Myocyte (in vitro differentiated cells): ENCODE data around the gene ZNF830. TPM values are rescaled to one million over a fixed set of nuclear protein-coding genes. Genes with fewer than 3 reads are reported as not detected.
"Not testable (repeated sequence)": the region's sequence is repeated elsewhere in the genome, so short reads cannot be mapped to it uniquely, and the experiment has no call there.

Experiments
- DNase-seq: peaks from one replicate; pipeline ENCODE4 v3.0.0-alpha.2; 2012; ENCODE audit warnings: low read depth
- total RNA-seq: library from RNA; depleted of rRNA; stranded (reverse); fragments of >200 nt; gene quantifications from 2 replicates; pipeline ENCODE4 v1.2.3, GENCODE V29; 2014

ZNF830 gene
- total RNA-seq, 1 donor from 2014 or later, result 10.8 TPM

DNA sequence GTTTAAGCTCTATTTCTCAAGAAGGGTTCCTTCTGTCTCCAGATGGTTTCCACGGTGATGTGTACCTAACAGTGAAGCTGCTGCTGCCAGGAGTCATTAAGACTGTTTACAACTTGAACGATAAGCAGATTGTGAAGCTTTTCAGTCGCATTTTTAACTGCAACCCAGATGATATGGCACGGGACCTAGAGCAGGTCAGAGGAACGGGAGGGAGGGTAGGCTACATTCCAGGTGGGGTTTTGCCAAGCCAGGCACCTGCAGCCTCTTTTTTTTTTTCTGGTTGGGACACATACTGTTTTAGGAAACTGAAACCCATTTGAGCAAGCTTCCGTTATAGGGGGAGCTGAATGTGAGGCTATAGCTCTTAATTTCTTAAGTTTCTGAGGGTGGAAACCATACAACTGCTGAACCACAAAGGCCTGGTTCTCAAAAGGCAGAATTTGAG is 29.6 kb downstream of the ZNF830 start:
- DNase-seq, result no peak

DNA sequence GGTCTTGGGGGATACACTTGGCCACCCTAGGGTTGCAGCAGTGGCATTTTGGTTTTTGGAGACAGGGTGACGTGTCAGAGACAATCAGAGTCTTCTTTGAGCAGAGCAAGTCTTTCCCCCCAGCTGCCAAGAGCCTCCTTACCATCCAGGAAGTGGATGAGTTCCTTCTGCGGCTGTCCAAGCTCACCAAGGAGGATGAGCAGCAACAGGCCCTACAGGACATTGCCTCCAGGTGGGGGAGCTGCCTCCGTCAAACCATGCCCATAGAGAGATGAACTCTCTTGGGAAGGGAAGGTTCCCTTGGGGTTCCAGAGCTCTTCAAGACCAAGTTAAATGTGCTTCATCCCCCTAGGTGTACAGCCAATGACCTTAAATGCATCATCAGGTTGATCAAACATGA is 30.3 kb downstream of the ZNF830 start:
- DNase-seq, result no peak

DNA sequence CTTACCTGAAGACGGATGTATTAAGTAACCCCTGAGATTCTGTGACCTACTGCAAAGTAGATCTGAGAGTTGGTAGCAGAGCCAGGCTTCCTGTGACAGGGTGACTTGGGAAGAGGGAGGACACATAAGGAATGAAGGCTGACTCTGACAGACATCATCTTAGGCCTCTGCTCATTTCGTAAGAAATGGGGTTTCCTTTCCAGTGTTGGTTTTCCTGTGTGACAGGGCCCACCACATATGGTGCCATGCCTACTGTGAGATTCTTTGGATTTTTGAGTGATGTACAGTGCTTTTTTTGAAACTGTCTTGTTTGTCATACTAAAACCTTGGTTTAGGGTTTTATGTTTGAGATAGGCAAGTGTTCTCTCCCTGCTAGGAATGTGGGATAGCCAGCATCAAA is 31.7 kb downstream of the ZNF830 start:
- no peak for DNase-seq

DNA sequence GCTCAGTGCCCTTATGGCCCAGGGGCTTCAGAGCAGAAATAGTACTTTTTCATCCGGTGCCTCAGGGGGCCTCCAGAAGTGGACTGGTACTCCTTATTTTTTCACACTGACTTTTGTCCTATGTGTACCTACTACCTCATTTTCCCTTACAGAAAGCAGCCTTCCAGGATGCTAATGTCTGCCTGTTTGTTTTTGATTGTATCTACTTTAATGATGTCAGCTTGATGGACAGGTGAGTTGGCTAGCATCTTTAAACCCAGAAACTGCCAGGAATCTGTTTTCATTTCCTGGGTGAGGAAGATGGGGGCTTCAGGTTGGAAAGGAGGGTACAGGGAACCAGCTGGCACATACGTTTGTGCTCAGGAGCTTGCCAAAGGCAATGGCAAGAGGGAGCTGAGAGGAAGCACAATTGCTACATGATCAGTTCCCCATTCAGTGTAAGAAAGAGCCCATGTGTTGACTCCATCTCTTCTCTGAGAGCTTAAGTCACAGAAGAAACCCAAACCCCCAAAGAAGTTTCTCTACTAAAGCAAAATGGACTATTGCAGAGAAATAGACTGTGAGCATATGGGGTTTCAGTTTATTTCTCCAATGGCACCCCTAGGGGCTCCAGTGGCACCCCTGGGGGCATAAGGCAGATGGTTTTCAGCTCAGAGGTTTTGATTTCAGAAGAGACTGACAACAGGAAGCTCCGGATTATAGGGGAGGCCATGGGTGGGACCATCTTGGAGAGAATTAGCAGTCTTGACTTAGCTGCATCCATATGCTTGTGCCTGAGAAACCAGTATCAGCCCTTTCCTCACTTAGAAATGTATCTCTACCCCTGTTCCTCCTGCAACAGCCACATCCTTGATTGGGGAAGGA is 35.3 kb downstream of the ZNF830 start:
- no peak for DNase-seq

DNA sequence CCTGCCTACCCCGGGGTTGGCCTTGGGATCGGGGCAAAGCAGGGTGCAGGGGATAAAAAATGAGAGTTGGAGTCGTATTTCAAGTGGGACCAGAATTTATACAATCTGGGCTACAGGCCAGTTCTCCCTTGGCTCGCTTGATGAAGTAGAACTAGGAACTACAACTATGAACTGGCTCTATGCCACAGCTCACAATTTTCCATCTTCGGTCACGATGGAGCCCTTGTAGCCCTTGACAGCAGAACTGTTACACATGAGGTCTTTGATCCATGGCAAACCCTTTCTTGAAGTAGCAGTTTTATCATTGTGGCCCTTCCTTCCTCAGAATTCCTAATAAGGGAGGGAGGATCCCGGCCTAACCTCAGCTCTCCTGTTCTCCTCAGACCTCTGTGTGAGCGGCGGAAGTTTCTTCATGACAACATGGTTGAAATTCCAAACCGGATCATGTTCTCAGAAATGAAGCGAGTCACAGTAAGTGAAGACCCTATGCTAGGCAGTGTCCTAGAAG is 36.1 kb downstream of the ZNF830 start:
- DNase-seq, result no peak

DNA sequence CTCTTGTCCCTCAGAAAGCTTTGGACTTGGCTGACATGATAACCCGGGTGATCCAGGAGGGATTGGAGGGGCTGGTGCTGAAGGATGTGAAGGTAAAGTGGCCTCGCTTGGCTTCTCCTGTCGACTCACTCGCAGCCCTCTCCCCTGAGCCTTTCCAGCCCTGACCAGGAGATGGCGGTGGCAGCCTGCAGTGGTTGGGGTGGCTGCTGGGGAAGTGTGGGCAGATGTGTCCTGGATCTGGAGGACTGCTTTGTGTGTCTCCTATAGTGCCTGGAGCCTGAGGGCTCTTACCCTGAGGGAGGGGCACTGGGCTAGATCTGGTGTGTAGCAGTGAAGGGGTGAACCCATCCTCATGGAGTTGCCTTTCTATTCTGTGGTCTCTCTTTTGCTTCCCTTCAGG is 36.9 kb downstream of the ZNF830 start:
- DNase-seq, result peak; percentile 76

DNA sequence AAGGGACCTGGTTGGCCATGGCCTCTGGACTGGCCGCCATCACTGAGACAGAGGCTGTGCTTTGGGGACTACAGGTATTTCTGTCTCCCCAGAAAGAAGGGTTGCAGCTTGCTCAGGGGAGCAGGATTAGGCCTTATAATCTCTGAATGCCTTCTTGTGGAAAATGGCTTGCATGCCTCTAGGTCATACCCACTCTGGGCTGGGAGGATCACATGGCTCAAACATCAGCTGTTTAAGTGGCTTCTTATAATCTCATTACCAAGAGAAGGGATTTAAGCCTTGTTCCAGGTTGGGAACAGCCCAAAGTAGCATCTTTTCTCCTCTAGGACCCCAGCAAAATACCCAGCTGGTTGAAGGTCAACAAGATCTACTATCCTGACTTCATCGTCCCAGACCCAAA is 38.1 kb downstream of the ZNF830 start:
- DNase-seq, result no peak

DNA sequence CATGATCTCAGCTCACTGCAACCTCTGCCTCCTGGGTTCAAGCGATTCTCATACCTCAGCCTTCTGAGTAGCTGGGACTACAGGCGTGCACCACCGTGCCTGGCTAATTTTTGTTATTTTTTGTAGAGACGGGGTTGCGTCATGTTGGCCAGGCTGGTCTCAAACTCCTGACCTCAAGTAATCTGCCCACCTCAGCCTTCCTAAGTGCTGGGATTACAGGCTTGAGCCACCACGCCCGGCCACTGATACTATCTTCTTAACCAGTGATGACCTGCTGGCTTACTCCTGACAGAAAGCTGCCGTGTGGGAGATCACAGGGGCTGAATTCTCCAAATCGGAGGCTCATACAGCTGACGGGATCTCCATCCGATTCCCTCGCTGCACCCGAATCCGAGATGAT is 39.6 kb downstream of the ZNF830 start:
- DNase-seq, result not testable (repeated sequence)

DNA sequence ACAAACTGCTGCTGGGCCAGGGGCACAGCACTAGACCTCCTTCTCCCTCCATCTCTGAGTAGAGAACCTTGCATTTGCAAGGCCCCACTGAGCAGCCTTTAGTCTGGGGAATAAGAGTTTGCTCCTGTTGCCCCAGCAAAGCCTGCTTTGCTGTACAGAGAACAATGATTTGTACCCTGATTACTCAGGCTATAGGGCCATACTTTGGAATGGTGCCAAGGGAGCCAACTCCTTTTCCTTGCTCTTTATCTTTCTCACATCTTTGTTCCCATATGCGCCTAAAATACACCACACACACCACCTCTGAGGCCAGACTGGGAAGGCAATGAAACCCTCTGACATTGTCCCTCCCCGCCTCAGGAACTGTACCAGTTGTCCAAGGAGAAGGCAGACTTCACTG is 40.2 kb downstream of the ZNF830 start:
- no peak for DNase-seq

DNA sequence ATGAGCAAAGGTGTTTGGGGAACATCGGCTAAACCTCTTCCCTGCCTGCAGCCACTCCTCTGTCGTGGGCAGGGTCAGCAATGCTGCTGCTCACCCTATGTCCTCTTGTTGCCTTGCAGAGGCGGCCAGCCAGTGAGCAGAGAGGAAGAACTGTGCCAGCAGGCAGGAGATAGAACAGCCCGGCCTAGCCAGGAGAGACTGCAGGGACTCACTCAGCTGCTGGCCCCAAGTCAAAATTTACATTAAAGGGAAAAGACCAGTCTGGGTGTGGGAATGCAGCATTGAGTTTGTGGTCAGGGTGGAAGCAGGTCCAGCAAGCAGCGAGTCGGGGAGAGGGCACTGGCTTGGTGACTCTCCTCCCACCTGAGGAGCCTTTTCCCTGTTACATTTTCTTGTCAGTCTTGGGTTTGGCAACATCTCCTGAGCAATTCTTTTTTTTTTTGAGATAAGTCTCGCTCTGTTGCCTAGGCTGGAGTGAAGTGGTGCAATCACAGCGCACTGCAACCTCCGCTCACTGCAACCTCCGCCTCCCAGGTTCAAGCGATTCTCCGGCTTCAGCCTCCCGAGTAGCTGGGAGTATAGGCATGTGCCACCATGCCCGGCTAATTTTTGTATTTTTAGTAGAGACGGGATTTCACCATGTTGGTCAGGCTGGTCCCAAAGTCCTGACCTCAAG is 41.7 kb downstream of the ZNF830 start:
- no peak for DNase-seq

DNA sequence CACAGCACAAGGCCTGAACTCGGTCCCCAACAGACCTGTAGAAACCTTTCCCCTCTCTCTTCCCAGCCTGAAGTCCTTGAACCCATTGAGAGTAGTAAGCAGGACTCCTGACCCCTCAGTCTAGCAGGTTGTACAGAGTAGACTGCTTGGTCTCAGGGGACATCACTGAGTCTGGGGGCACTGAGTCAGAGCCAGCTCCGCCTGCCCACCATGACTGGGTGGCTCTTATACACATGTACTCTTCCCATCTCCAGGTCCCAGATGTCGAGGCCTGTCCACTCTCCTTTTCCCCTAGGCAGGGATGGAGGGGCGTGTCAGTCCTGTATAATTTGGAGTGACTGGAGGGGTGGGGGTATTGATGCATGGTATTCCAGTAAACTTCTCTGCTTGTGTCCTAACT is 42.4 kb downstream of the ZNF830 start:
- no peak for DNase-seq

DNA sequence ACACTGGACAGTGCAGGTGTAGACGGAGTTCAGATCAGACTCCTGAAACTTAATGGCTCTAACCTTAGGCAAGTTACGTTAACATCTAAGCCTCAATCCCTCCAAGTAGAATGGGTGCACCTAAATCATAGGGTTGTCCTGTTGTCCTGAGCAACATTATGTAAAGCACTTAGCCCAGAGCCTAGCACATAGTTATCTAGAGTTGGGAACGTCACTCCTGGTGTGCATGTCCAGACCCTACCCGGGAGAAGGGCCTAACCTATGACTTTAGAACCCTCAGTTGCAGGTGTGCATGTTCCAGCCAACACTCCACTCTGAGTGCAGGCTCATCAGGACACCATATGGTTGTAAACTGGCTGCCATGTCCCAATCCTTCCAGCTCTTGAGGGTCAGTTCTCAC is 45.0 kb downstream of the ZNF830 start:
- no peak for DNase-seq

DNA sequence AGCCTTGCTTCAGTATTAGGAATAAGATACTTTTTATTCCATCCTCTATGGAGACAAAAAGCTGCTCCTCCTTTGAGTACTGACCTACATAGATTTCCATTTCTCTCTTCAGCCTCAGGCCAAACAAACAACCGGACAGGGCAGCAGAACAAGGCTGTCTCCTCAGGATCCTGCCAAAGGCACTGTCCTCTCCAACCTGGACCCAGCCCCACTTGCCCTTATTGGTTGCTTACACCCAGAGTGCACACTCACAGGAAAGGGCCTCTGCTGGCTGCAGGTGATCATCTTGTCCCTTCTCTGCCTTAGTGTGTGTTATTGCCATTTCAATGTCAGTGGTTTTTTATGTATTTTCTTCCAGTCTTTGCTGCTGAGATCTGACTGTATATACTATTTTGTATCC is 45.6 kb downstream of the ZNF830 start:
- no peak for DNase-seq

DNA sequence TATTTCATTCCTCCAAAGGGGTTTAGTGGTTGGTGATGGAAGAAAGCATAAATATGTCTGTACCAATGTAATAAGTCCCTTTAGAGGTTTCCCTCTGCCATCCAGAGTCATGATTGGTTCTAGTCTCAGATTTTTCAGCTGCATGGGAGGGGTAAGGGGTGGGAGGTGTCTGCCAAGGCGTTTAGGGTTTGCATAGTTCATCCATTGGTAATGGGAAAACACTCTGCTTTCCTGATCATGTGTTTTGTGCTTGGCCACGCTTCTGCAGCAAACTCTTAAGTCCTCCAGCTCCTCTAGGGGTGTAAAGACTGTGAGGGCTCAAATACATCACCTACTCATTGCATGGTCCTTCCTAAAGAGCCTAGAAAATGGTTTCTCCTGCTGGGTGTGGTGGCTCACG is 48.8 kb downstream of the ZNF830 start:
- no peak for DNase-seq

DNA sequence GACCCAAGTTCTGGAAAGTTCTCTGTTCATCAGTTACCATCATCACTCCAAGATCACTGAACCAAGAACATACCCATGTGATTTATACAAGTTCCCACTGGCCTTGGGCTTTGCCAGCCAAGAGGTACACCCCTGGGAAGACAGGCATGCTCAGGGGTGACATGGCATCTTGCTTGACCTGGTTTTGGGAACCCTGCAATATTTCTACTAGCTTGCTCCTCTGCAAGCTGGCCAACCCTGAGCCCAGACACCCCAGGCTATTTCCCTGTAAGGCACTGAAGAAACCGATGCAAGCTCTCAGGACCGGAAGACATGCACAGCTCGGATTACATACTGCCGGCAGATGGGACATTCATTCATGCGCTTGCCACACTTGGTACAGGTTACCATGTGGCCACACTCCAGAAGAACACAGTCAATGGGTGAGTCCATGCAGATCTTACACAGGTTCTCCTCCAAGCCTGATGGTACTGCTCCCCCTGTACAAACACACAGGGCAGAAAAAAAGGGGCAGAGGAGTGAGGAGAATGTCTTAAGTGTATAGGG is 50.4 kb downstream of the ZNF830 start:
- no peak for DNase-seq

Other genes with a start within 250 kb of the ZNF830 start
- 5.2 TPM in 2 replicates for gene CCT6B, start 80 bp upstream of the ZNF830 start, total RNA-seq
- gene LIG3, start 19.0 kb downstream of the ZNF830 start, total RNA-seq, result 24.5 and 26.7 TPM in 2 replicates
- 9.9 and 12.9 TPM in 2 replicates for gene RFFL, start 102.2 kb downstream of the ZNF830 start, total RNA-seq
- gene RAD51D, start 158.3 kb downstream of the ZNF830 start, total RNA-seq, result 4.6 and 6.6 TPM in 2 replicates
- gene FNDC8, start 160.1 kb downstream of the ZNF830 start, total RNA-seq, result not detected in 2 replicates
- gene NLE1, start 180.8 kb downstream of the ZNF830 start, total RNA-seq, result 15.0 and 15.7 TPM in 2 replicates
- gene UNC45B, start 186.3 kb downstream of the ZNF830 start, total RNA-seq, result 266 and 287 TPM in 2 replicates
- not detected in 2 replicates for gene SLC35G3, start 232.9 kb downstream of the ZNF830 start, total RNA-seq